Iris pigment epithelial cell (primary cell): ENCODE results near the gene SACM1L.
"Not testable (repeated sequence)": the region's sequence is repeated elsewhere in the genome, so short reads cannot be mapped to it uniquely, and the experiment has no call there.

Experiments
- DNase-seq: peaks from one replicate; pipeline ENCODE4 v3.0.0-alpha.2; 2011; ENCODE audit warnings: low read depth

SACM1L gene

DNA sequence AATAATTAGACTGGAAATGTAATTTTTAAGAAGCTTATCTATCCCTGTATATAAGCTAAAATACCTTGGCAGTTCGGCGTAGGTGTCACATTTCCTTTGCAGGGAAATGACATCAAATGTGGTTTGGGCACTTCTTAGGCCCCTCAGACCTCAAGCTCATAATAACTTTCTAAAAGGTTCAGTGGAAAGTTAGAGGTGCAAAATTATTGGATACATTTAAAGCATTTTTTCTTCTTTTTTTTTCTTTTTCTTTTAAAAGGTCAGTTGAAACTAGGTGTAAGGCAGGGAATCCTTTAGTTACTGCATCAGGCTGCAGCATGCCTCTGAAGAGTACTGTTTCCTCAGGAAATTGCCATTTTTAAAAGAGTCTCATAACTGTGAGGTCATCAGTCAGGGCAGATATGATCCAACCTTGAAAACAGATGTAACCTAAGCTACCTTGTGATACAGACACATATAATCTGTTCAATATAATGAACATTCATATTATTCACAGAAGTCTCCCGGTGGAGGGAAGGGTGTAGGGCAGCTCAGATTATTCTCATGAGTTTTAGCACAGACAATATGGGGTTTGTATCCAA is 4.8 kb downstream of the SACM1L start:
- peak; percentile 19 for DNase-seq

DNA sequence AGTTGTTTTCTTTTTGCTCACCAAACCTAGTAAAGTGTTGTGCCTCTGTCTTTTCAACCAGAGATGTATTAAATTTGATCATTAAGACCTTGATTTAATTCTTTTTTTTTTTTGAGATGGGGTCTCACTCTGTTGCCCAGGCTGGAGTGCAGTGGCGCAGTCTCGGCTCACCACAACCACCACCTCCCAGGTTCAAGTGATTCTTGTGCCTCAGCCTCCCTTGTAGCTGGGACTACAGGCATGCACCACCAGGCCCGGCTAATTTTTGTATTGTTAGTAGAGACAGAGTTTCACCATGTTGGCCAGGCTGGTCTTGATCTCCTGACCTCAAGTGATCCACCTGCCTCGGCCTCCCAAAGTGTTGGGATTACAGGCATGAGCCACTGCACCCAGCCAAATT is 6.0 kb downstream of the SACM1L start:
- not testable (repeated sequence) for DNase-seq

DNA sequence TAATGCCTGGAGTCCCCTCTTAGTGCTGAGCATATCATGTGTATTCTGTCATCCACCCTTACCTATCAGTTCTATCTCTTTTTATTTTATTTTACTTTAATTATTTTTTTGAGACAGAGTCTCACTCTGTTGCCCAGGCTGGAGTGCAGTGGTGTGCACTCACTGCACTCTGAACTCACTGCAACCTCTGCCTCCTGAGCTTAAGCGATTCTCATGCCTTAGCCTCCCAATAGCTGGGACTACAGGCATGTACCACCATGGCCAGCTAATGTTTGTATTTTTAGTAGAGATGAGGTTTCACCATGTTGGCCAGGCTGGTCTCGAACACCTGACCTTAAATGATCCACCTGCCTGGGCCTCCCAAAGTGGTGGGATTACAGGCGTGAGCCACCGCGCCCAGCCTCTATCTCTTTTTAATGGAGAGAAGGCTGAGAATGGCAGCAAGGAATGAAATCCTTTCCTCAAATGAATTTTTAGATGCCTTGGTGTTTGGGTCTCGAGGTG is 11.4 kb downstream of the SACM1L start:
- DNase-seq = no peak

DNA sequence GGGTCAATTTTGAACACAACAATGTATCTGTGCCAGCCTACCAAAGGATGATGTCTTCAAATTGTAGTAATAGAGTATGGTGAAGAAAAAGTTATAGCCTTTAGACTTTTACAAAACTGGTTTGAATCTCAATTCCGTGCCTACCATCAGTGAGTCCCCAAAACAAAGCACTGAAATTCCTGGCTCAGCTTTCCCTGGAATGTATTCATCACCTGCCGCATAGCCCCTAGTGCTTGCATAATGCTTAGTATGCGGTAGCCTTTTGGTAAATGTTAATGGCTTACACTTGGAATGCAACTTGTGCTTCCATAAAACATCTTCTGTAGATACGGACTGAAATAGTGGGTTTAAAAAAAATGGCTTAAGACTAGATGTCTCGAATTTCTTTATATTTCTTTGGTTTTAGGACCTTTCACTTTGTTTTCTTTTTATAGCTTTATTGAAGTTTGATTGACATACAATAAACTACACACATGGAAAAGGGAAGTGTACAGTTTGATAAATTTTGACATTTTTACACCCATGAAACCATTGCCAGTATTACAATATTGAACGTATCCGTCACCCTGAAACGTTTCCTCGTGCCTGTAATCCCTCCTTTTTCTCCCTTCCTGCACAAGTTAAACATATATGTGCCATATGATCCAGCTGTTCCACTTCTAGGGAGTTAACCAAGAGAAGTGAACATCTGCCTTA is 12.1 kb downstream of the SACM1L start:
- DNase-seq = no peak

DNA sequence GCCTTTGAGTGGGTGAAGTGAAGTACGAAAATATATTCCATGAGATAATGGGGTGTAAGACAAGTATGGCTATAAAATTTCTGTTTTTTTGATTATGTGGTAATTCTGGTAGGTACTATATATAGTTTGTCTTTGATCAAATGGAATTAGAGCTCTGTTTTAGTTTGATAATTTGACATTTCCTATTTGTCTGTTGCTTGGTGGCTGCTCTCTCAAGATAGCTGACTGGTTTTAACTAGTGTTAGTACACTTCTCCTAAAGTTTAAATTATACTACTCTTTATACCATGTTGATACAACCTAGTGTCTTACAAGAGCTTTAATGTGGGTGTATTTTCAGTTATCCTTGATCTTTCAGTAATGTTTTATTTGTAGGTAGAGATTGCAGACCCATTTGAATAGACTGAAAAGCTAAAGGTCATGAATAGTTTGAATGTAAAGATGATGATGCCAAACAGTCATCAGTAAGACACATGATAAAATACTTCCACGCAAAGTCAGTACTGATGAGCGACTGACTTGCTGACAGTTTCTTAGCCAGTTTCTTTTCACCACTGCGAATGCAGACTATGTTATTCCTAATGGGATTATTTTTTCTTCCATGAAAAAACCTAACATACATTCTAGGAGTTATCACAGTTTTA is 15.2 kb downstream of the SACM1L start:
- DNase-seq = no peak

DNA sequence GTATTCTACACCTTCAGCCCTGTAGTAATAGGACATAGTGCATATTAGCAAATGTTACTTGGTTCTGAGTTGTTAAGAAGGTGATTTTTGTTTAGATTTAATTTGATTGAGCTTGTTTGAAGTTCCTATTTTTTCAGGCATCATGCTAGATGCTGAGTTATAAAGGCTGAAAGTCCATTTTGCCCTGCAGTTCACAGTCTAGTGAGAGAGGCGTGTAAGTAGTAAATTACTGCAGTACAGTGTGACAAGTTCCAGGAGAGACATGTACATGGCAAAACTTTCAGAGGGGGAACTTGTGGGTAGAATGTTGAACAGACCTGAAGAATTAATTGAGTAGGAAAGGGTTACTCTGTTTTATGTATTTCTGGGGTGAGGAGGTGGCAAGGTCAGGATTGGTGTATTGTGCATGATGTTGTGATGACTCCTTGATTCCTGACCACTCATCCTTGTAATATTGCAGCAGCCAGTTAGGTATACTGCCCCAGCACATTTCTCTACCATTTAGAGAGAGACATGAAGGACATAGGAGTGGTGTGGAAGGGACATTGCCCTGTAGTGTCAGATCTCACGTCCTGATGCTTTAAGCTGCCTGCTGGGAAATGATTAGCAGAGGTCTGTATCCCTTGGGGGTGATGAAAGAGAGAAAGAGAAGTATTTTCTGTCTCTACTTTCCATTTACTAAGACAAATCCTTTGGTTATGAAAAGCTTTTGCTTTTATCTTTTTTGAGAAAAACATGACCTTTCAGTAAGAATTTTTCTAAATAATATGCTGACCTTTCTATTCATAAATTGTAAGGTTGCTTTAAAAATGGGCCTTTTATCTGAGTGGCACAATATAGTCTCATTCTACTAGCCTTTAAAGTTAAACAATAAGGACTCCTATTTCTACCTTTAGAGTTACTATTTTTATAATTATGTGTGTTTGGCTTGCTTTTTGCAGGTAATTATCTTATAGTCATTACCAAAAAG is 16.9 kb downstream of the SACM1L start:
- DNase-seq = no peak

DNA sequence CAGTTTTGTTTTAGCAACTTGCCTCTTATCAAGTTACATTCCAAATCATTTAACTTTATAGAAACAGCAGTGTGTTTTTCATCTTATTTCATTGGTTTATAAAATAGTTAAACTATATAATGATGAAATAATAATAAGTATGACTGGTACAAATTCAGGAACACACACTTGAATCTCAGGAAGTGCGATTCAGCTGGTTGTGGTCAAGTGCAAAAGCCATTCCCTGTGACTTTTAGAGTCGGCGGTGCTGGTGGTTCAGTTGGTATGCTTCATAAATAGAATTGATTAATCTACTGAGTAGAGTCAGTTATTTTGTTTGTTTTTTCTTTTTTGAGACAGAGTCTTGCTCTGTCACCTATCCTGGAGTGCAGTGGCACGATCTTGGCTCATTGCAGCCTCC is 22.7 kb downstream of the SACM1L start:
- peak; percentile 46 for DNase-seq

- peak; percentile 22 for DNase-seq
These were observed 23.4 kb downstream of the SACM1L start for GRCh38 chr3:45712434-45713110.

DNA sequence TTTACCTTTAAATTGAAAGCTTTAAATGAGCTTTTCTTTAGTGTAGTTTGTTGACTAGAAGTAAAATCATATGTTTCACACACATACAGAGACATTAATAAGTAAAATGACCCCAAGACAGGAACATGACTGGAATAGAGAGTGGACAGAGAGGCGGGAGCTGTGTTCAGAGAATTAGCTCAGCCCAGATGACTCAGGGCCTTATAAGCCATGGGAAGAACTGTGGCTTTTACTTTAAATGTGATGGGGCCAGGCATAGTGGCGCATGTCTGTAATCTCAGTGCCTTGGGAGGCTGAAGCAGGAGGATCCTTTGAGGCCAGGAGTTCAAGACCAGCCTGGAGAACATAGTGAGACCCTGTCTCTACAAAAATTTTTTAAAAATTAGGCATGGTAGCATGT is 26.7 kb downstream of the SACM1L start:
- peak; percentile 73 for DNase-seq

DNA sequence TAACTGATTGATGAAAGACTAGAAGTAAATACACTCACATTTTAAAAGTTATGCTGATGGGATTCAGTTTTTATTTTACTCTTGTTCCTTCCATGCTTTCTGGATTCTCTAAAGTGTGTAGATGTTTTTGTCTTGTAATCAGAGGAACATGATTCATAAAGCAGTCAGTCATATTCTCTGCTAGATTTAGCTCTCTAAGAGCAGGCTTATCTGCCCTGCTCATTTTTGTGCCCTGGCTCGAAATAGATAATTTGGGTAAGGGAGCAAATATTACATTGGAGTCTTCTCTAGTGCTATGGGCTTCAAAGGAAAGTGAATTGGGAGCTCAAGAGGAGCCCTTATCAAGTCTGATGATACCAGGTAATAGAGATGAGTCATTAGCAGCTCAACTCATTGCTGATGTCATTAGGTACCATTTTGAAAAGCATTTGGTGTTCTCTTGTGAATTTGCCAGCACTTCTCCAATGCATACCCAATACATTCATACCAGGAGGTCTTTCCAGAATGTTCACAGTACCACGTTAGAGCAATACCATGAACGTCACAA is 27.7 kb downstream of the SACM1L start:
- peak; percentile 32 for DNase-seq

DNA sequence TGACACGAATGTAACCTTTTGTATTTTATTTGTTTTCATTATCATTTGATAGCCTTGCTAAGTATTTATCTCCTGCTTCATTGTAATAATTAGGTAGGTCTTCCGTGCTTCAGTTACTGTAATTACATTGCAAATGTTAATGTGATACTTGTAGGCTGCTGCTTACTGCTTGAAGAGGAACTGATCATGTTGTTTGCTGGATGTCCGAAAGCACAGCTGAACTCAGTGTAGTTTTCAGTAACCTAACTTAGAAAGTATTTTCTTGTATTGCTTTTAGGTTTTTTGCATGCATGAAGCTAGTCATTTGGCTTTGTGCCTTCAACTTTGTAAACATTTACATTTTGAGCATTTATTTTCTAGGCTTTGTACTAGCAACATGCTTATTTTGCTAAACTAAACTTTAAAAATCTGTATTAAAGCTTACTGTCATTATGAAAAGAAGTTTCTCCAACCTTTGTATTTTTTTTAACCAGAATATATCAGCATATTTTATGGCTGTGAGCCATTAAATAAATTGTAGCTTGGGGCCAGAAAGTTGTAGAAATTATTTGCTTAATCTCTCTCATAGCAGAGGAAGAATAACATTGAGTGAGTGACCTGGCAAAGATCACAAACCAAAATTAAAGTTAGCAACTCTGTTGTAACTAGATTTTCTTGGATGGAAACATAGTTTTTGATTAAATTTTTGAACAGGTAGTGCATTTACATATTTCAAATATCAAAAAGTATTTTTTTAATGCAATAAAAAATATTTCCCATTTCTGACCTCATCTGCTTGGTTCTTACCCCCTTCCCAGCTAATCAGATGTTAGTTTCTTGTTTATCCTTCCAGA is 30.7 kb downstream of the SACM1L start:
- DNase-seq = no peak

DNA sequence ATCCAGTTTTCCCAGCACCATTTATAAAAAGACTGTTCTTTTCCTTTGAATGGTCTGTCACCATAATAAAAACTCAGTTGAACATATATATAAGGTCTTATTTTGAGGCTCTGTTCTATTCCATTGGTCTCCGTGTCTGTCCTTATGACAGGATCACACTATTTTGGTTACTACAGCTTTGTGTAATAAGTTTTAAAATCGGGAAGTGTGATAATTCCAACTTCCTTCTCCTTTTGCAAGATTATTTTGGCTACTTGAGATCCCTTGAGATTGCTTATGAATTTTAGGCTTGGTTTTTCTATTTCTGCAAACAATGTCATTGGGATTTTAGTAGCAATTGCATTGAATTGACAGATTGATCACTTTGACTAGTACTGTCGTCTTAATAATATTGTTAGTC is 35.7 kb downstream of the SACM1L start:
- no peak for DNase-seq

- no peak for DNase-seq
These were observed 40.4 kb downstream of the SACM1L start for GRCh38 chr3:45729614-45730013.

GRCh38 chr3:45730409-45731154 is 41.4 kb downstream of the SACM1L start:
- no peak for DNase-seq

DNA sequence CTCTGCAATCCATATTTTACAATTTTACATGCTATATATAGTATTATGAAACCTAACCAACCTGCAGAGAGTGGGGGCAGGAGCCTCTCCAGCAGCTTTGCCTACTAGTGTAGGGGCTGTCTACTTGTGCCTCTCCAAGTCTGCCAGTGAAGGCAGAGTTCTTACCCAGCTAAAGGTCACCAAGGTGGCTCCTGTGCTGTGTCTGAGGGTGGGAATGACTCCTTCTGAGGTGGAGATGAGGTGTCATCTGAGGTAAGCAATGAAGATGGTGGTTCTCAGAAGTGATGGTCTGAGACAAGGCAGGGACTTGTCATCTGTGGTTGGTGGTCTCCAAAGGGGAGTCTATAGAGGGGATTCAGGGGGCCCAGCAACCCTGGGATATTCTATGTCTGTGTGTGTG is 47.5 kb downstream of the SACM1L start:
- no peak for DNase-seq

DNA sequence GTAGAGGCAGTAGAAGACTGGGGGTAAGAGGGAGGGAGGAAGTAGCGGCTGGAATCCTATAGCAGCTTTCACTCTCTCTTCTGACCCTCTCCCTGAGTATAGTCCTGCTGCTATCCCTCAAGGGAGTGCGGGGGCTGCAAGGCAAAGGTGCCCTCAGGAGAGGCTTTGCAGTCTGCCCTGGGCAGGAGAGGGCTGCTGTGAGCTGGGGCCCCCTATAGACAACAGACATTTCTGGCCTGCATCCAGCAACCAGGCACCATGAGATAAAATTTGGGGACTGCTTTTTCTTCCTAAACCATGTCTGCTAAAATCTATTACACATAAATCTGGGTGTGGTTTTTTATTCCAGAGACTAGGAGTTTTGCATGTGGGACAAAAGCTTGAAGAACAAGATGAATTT is 48.0 kb downstream of the SACM1L start:
- no peak for DNase-seq

- DNase-seq = no peak
These were observed 50.8 kb downstream of the SACM1L start for GRCh38 chr3:45739991-45740390.

GRCh38 chr3:45741247-45741646 is 52.1 kb downstream of the SACM1L start:
- no peak for DNase-seq

DNA sequence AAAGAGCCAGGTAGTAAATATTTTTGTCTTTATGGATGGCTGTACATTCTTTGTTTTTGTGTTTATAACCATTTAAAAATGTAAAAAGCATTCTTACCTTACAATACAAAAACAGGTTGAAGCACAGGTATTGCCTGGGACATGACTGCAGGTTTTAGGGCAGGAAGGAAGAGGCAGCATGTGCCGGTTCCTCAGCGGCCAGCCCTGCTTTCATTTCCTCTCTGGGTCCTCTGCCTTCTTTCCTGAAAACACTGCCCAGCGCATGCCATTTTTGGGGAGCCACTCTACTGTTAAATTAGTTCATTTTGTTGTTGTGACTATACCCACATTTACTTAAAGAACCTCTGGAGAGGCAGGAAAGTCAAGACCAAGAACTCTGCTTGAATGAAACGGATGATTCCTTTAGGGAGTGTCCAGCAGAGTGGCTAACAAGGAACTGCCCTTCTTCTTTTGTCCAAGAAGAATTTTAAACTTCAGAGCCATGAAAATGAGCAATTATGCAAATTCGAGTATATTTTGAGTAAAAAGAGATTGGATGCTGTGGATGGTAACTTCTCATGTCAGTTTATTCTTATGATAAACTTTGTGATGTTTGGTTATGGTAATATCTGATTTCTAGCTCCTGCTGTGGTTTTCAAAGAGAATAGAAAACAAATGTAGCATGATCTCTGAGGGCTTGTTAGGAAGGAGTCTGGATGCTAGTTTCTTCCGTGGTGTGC is 52.7 kb downstream of the SACM1L start:
- no peak for DNase-seq
